Colonic mucosa (tissue), 4 donors: ENCODE data around the gene CDC42BPB. TPM values are rescaled to one million over a fixed set of nuclear protein-coding genes. Genes with fewer than 3 reads are reported as not detected.

Source experiments
- DNase-seq: peaks from one replicate; pipeline ENCODE4 v3.0.0-alpha.2; 2020
- H3K27ac ChIP-seq: fragments of 200-600 bp; one replicate; pipeline ENCODE4 v1.8.0; 2021
- H3K27me3 ChIP-seq: fragments of 200-600 bp; one replicate; pipeline ENCODE4 v1.8.0; 2021
- H3K36me3 ChIP-seq: fragments of 200-600 bp; one replicate; pipeline ENCODE4 v1.8.0; 2021
- H3K4me1 ChIP-seq: fragments of 200-600 bp; one replicate; pipeline ENCODE4 v1.8.0; 2021; ENCODE audit warnings: mild to moderate bottlenecking
- H3K4me3 ChIP-seq: fragments of 200-600 bp; one replicate; pipeline ENCODE4 v1.8.0; 2021
- H3K9ac ChIP-seq, 2 donors: one replicate each; pipeline ENCODE4 v1.7.0; 2013; ENCODE audit warnings: control low read depth in 2 of 2, low read depth in 2 of 2, low read length in 2 of 2
- H3K9me3 ChIP-seq: fragments of 200-600 bp; one replicate; pipeline ENCODE4 v1.8.0; 2021
- intact Hi-C: fragments of 100-400 bp; cut with DNase I; formaldehyde crosslinking; loops from one replicate; pipeline ENCODE4 v1.14.1; 2022
- total RNA-seq, 2 donors: library from RNA; stranded (reverse); fragmentation: NEBNext Ultra II Directional in 1 of 2; extraction: Animal tissue kit (Norgen Biotek cat#: 25700) in 1 of 2; gene quantifications; one replicate each; pipeline ENCODE4 v1.2.1, GENCODE V29; 2021
- TF ChIP-seq, protein P1 (sequence below): fragments of 200-600 bp; IDR thresholded peaks from one replicate; pipeline ENCODE4 v1.8.0; 2022; ENCODE audit warnings: antibody characterized with exemption, mild to moderate bottlenecking
- donor health status: healthy.
- donor health status: DM: no; HTN: no; CAD: no.
- donor health status: DM: no; HTN: no; CAD: no.

The CDC42BPB gene
- total RNA-seq, 2 donors from 2014 or later: 67.9 to 83.8 TPM

DNA sequence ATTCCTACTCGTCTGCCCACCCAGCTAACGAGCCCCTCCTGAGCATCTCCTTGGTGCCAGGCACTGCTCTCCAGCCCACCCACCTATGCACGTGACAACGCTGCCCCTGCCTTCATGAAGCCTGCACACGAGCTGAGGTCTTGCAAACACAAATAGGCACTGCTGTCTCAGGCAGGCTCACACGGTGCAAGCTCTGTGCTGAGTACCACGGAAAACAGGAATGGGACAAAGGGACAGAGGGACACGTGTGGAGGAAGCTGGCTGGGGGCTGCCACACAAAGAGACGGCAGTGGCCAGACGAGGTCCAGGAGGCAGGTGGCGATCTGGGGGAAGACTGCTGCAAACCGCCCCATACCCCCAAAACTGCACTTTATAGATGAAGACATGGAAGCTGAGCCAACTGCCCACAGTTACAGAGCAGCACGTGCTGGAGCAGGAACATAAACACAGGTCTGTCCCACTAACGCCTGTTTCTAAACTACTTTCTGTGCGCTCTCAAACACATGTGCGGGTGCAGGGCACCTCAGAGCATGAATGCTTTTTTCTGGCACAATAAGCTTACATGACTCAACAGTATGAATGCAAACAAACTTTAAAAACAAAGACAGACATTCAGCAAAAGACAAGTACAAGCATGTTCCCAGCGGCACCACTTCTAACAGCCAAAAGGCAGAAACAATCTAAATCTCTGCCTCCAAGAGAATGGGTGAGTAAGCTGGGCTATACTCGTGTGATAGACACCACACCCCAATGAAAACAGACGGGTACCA, 70.4 kb downstream of the CDC42BPB start:
- DNase-seq: no peak
- no peaks in the 10 kb centered on the region for H3K4me1 ChIP-seq
- H3K27me3 ChIP-seq: no peaks in the 10 kb centered on the region
- intact Hi-C loops: no loop called here
- H3K36me3 ChIP-seq: no peaks in the 10 kb centered on the region
- no peak overlapping the region for H3K9ac ChIP-seq
- no peaks in the 10 kb centered on the region for H3K9me3 ChIP-seq
- TF ChIP-seq, protein P1, sequence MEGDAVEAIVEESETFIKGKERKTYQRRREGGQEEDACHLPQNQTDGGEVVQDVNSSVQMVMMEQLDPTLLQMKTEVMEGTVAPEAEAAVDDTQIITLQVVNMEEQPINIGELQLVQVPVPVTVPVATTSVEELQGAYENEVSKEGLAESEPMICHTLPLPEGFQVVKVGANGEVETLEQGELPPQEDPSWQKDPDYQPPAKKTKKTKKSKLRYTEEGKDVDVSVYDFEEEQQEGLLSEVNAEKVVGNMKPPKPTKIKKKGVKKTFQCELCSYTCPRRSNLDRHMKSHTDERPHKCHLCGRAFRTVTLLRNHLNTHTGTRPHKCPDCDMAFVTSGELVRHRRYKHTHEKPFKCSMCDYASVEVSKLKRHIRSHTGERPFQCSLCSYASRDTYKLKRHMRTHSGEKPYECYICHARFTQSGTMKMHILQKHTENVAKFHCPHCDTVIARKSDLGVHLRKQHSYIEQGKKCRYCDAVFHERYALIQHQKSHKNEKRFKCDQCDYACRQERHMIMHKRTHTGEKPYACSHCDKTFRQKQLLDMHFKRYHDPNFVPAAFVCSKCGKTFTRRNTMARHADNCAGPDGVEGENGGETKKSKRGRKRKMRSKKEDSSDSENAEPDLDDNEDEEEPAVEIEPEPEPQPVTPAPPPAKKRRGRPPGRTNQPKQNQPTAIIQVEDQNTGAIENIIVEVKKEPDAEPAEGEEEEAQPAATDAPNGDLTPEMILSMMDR: no peak
- no peak overlapping the region for H3K27ac ChIP-seq
- no peak overlapping the region for H3K4me3 ChIP-seq

DNA sequence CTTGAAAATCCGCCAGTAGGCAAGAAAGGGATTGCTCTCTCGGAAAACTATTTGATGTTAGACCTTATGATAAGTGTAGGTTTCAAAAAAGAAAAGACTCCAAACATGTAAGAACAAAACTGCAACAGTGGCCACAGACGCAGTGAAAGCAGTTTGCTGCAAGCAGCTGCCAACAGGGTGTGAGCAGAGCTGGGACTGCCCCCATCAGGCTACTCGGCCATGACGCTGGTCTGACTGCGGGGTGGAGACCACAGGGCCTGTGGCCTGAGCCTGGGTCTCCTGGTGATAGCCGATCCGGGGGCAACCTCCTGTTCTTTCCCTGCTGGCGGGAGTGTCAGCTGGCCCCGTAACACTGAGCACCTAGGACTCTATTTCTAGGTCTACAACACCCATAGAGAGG, 71.7 kb downstream of the CDC42BPB start:
- Histone ChIP-seq H3K36me3 (no peaks in the 10 kb centered on the region), H3K27ac (no peak overlapping the region), H3K27me3 (no peaks in the 10 kb centered on the region), H3K9ac (no peak overlapping the region), H3K9me3 (no peaks in the 10 kb centered on the region), H3K4me3 (no peak overlapping the region), H3K4me1 (no peaks in the 10 kb centered on the region)
- intact Hi-C loops: no loop called here
- DNase-seq: no peak
- TF ChIP-seq, protein P1: no peak

DNA sequence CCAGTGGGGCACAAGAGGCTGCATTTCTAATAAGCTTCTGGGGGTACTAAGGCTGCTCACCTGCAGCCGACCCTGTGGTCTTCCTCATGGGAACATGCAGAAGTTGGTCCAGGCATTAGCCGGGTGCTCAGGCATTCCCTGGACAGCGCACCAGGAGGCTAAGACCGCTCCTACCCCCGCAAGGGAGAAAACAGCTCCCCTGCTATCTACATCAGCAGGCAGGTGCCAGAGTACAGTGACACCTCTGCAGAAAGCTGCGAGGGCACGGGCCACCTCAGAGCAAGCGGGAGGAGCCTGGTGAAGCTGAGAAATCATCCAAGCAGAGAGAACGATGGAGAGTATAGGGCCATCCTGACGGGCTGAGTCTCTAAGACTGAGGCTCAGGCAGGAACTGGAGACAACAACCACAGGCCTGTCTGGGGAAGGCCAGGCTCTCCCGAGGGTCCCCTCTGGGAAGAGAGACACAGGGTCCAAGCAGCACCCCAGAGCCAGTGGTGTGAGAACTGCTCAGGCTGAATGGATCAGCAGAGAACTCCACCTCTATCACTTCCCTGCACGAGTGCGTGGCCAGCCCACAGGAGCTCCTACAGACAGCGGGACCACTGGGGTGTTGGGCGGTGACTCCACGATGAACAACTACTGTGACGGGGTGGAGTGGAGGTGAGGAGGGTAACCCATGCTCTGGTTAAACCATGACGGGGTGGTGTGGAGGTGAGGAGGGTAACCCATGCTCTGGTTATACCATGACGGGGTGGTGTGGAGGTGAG, 72.8 kb downstream of the CDC42BPB start:
- H3K4me1 ChIP-seq: no peaks in the 10 kb centered on the region
- H3K4me3 ChIP-seq: no peak overlapping the region
- intact Hi-C loops: no loop called here
- H3K9me3 ChIP-seq: no peaks in the 10 kb centered on the region
- no peaks in the 10 kb centered on the region for H3K36me3 ChIP-seq
- no peaks in the 10 kb centered on the region for H3K27me3 ChIP-seq
- DNase-seq: no peak
- H3K27ac ChIP-seq: no peak overlapping the region
- no peak overlapping the region for H3K9ac ChIP-seq
- TF ChIP-seq, protein P1: no peak

DNA sequence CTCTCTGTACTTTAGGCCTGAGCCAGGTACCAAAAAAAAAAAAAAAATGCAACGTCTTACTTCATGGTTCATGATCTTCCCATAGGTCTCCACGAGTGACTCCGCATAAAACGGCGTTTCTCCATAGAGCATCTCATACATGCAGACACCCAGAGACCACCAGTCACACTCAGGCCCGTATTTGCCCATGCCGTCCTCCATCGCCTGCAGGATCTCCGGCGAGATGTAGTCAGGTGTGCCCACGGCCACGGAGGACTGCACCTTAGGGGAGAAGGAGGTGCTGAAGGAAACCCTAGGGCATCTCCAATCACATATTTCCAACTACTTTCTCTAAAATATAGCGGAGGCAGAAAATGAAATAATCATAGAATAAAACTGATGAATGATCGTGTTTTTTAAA, 73.9 kb downstream of the CDC42BPB start:
- Histone ChIP-seq H3K4me3 (no peak overlapping the region), H3K4me1 (no peaks in the 10 kb centered on the region), H3K36me3 (no peaks in the 10 kb centered on the region), H3K9me3 (no peaks in the 10 kb centered on the region), H3K9ac (no peak overlapping the region), H3K27ac (no peak overlapping the region), H3K27me3 (no peaks in the 10 kb centered on the region)
- intact Hi-C loops: no loop called here
- TF ChIP-seq, protein P1: no peak
- DNase-seq: no peak

DNA sequence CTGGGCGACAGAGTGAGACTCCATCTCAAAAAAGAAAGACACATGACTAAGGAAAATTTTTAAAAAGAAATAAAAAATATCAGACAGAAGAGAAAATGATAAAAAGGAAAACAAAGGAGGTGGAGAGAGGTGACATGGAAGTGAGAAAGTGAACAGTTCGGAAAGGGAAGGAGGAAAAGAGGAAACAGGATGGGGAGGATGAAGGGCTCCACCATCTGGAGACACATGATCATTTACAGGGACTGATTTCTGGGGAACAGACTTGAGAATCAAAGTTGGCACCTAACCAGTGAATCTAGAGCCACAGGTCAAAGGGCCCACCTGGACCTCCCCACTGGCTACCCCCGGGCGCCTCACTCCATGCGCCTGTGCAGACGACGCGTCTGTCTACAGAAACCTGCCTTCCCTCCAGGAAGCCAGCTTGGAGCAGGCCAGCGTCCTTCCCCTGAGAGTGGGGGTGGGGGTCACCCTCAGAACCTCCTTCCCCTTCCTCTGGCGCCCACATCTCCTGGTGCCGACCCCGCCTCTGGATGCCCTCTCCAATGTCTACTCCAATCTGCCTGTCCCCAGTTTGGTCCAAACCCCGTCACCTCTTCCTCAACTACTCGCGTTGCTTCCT, 74.4 kb downstream of the CDC42BPB start:
- H3K36me3 ChIP-seq: no peaks in the 10 kb centered on the region
- TF ChIP-seq, protein P1: no peak
- H3K4me1 ChIP-seq: no peaks in the 10 kb centered on the region
- no peaks in the 10 kb centered on the region for H3K27me3 ChIP-seq
- no peaks in the 10 kb centered on the region for H3K9me3 ChIP-seq
- intact Hi-C loops: no loop called here
- H3K9ac ChIP-seq: no peak overlapping the region
- no peak overlapping the region for H3K4me3 ChIP-seq
- DNase-seq: no peak
- H3K27ac ChIP-seq: no peak overlapping the region
